HG02938 (cell line): Measurements from ENCODE around the gene PGA4.
"Not testable (repeated sequence)": the region's sequence is repeated elsewhere in the genome, so short reads cannot be mapped to it uniquely, and the experiment has no call there.

Experiments used
- ATAC-seq: cut with Tn5 transposase; IDR thresholded peaks from one replicate; pipeline ENCODE4 v1.9.1; 2021; ENCODE audit warnings: mild to moderate bottlenecking, moderate library complexity; ENCODE audit not compliant: unreplicated experiment

PGA4 gene

DNA sequence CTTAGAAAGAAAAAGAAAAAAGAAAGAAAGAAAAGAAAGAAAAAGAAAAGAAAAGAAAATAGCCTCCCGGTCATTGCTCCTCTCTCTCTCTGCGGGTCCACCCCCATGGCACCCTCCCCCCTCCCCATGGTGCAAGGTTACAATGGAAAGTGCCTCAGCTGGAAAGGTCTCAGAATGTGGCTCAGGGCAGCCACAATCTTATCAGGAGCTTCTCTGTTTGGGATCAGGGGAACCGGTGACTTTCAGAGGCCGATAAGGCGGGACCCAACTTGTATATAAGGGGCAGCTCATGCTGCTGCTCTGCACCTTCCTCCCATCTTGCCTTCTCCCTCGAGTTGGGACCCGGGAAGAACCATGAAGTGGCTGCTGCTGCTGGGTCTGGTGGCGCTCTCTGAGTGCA lies at the start of gene PGA4:
TSS of gene PGA4 (plus strand) at position 301 of the 400 bp plus-strand sequence. CDS start at position 355, 54 bp downstream.
- not testable (repeated sequence) for ATAC-seq

DNA sequence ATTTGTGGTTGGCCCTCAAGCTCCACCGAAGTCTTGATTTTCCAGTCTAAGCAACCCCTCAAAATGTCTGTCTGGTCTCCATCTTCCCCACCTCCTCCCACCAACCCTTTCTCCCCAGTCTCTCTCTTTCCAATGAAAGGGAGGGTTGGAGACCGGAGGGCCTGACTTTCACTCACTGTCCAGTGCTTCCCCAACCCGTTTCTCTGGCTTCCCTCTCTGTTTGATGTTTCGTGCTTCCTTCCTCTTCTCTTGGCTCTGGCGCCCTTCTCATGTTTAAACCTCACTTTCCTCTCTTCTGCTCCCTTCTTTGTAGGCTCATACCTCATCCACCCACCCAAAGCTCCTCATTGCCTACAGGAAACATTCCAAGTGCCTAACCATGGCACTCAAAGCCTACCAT lies 49.8 kb upstream of the PGA4 start:
- ATAC-seq: no peak

DNA sequence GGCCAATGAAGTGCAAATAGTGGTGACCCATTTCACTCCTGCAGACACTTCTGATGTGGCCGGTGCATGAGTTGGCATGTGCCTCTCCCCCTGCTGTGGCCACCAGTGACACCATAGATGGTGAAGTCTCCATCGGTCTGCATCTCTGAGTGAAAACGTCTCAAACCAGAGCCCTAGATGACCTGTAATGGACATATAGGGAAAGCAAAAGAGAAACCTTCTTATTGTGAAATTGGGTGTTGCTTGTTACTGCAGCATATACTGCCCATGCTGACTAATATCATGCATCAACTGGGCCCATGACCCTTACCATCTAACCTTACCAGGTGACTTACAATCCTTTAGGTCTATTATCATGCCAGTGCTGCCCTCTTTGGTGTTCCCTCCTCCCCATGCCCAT lies 49.3 kb upstream of the PGA4 start:
- ATAC-seq: no peak

GRCh38 chr11:61173456-61173855 lies 48.7 kb upstream of the PGA4 start:
- no peak for ATAC-seq

- no peak for ATAC-seq
Observed at GRCh38 chr11:61174273-61174672, 47.9 kb upstream of the PGA4 start.

DNA sequence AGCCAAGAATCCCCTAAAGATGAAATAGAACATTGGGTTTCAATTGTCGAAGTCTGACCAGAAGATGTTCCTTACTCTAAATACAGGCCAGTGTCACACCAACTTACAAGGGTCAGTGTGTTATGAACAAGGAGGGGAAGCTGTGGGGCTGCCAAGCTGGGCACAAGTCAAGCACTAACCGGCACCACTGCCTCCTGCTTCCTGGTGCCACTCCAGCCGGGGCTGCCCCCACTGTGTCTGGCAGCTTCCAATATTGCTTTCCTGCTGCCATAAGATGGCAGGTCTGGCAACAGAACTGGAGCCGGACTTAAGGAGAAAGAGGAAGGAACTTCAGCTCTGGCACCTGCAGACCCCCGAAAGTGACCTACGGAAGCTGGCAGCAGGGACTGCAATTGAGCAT lies 47.2 kb upstream of the PGA4 start:
- no peak for ATAC-seq

- no peak for ATAC-seq
Observed at GRCh38 chr11:61176446-61176845, 45.7 kb upstream of the PGA4 start.

GRCh38 chr11:61180205-61180604 lies 41.9 kb upstream of the PGA4 start:
- ATAC-seq: not testable (repeated sequence)

- ATAC-seq: no peak
Observed at GRCh38 chr11:61181489-61181888, 40.7 kb upstream of the PGA4 start.

GRCh38 chr11:61183645-61184044 lies 38.5 kb upstream of the PGA4 start:
- no peak for ATAC-seq

GRCh38 chr11:61186504-61186903 lies 35.6 kb upstream of the PGA4 start:
- ATAC-seq: no peak

- ATAC-seq: no peak
Observed at GRCh38 chr11:61187505-61188130, 34.5 kb upstream of the PGA4 start.

GRCh38 chr11:61189933-61190332 lies 32.2 kb upstream of the PGA4 start:
- ATAC-seq: no peak

- ATAC-seq: no peak
Observed at GRCh38 chr11:61193596-61193995, 28.6 kb upstream of the PGA4 start.

DNA sequence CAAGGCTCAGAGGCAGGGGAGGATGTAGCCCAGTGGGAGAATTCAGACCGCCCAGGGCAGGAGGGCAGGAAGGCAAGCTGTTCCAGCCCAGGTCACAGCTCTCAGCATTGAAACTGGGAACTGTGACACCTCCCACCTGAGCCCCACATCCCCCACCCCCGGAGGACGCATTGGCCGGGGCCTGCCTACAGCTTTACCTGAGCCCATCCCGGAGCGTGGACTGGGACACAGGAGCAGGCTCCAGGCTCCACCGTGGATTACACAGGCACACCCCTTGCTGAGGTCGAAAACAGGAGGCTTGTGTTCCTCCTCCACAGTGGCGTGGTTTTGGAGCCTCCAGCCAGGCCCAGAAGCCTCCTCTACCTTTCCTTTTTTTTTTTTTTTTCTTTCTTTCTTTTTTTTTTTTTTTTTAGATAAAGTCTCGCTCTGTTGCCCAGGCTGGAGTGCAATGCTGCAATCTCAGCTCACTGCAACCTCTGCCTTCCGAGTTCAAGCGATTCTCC lies 27.9 kb upstream of the PGA4 start:
- ATAC-seq: no peak

- no peak for ATAC-seq
Observed at GRCh38 chr11:61194981-61195695, 27.0 kb upstream of the PGA4 start.

DNA sequence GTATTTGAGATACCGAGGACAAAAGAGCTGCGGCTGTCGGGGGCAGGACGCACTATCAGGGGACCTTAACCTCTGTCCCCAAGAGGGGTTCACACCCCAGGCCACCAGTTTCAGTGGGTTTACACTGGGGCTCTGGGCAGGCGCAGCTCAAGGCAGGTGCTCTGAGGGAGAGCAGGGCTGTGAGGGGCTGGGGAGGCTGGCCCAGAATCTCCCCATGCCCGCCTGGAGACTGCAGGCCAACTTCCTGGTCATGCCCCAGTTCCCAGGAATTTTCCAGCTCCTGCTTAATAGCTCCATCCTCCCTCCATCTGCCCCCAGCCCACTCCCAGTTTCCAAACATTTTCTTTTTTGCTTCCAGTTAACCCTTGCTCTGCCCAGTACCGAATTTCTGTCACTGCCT lies 26.4 kb upstream of the PGA4 start:
- no peak for ATAC-seq

GRCh38 chr11:61198361-61198760 lies 23.8 kb upstream of the PGA4 start:
- ATAC-seq: no peak

DNA sequence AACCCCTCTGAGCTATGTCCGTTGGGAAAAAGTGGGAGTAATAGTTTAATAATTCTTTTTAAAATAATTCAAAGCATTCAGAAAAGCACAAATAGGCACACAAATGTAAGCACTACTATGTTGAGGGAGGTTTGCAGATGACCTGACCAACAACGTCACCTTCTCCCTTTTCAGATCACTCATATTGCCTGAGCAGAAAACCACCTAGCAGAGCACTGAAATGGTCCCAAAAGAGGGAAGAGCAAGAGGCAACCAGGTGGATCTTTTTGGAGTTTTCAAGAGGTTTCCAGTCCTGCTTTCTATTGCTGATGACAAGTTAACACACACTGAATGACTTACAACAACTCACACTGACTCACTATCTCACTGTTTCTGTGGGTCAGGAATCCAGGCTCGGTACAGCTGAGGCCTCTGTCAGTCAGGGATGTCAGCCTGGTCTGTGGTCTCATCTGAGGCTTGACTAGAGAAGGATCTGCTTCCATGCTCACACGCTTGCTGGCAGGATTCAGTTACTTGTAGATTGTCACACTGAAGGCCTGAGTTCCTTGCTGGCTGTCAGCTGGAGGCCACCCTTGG lies 23.1 kb upstream of the PGA4 start:
- no peak for ATAC-seq

GRCh38 chr11:61201476-61201875 lies 20.7 kb upstream of the PGA4 start:
- ATAC-seq: no peak

- ATAC-seq: not testable (repeated sequence)
Observed at GRCh38 chr11:61202950-61203746, 19.0 kb upstream of the PGA4 start, which contains the start of gene PGA3. Gene PGA3, plus strand, starts transcription at chr11:61203515. Its CDS starts 50 bp downstream, at chr11:61203565.
